Pancreas (tissue), 10 donors: Measurements from ENCODE around the gene ZNF76. TPM values are rescaled to one million over a fixed set of nuclear protein-coding genes. Genes with fewer than 3 reads are reported as not detected.

Experiments used
- ATAC-seq, 4 donors: fragments of 200-7000 bp; cut with Tn5 transposase; one replicate each; pipeline versions ENCODE4 v1.8.0 to v1.9.1; 2020; ENCODE audit warnings: mild to moderate bottlenecking in 4 of 4, moderate library complexity in 4 of 4
- DNase-seq, 6 donors: peaks; one replicate each; pipeline ENCODE4 v3.0.0-alpha.2; 2020
- FAIRE-seq: peaks from 2 replicates; lab custom pipeline; 2012; peaks lifted over from hg19 to GRCh38; lab: Jason Lieb, UNC
- H3K27ac ChIP-seq, 4 donors: fragments of 200-600 bp; sonication (generic); 1 replicate in 3 of 4; 2 replicates in 1 of 4; pipeline versions ENCODE4 v1.5.0 to v1.8.0; 2020
- H3K27me3 ChIP-seq, 4 donors: fragments of 200-600 bp; one replicate each; pipeline ENCODE4 v1.8.0; 2021
- H3K36me3 ChIP-seq, 3 donors: fragments of 200-600 bp; sonication (generic) in 1 of 3; one replicate each; pipeline versions ENCODE4 v1.5.0 to v1.8.0; 2020 to 2021
- H3K4me1 ChIP-seq, 3 donors: fragments of 200-600 bp; one replicate each; pipeline ENCODE4 v1.8.0; 2021
- H3K4me3 ChIP-seq, 4 donors: fragments of 200-600 bp; sonication (generic) in 2 of 4; one replicate each; pipeline versions ENCODE4 v1.5.0 to v1.8.0; 2020 to 2021
- H3K9me3 ChIP-seq, 4 donors: fragments of 200-600 bp; one replicate each; pipeline ENCODE4 v1.8.0; 2021
- WGBS, 2 donors: extraction: QIAGEN DNeasy Blood & Tissue Kit; methylation state at CpG; one replicate each; pipeline ENCODE4 v1.1.7; 2013; 5-methylcytosine and 5-hydroxymethylcytosine counted together
- intact Hi-C, 3 donors: fragments of 100-400 bp; cut with DNase I; formaldehyde crosslinking; loops; one replicate each; pipeline versions ENCODE4 v1.11.1 to v1.14.2; 2022
- polyA plus RNA-seq, 2 donors: library from polyadenylated mRNA; stranded (reverse); fragments of 200-250 nt; gene quantifications; one replicate each; pipeline ENCODE4 v1.2.3, GENCODE V29; 2013
- total RNA-seq, 6 donors: library from RNA; stranded (reverse); fragmentation: NEBNext Ultra II Directional in 4 of 6; extraction: Animal tissue kit (Norgen Biotek cat#: 25700) in 4 of 6; gene quantifications; one replicate each; pipeline versions ENCODE4 v1.2.1 to v1.2.4, GENCODE V29; 2021 to 2023
- TF ChIP-seq, protein P1 (sequence below), 4 donors: fragments of 200-600 bp; sonication (generic) in 3 of 4; IDR thresholded peaks; one replicate each; pipeline versions ENCODE4 v1.5.0 to v1.8.0; 2021; ENCODE audit warnings: antibody characterized with exemption in 4 of 4
- donor health status: healthy with polysubstance abuse.
- donor health status: DM: no; HTN: no; CAD: no; lungs with moderate emphysema.
- donor health status: DM: no; HTN: no; CAD: no.
- donor health status: control.
- donor health status: control.
- donor health status: Bipolar disorder and iron deficiency.
- donor health status: DM: yes; HTN: yes; CAD: no.
- donor health status: DM: no; HTN: no; CAD: no.
- donor health status: DM: no; HTN: no; CAD: no.
- donor health status: DM: yes; HTN: yes; CAD: no.

ZNF76 gene
- total and polyA plus RNA-seq, 8 donors = 14.9 to 51.1 (median 19.3) TPM

DNA sequence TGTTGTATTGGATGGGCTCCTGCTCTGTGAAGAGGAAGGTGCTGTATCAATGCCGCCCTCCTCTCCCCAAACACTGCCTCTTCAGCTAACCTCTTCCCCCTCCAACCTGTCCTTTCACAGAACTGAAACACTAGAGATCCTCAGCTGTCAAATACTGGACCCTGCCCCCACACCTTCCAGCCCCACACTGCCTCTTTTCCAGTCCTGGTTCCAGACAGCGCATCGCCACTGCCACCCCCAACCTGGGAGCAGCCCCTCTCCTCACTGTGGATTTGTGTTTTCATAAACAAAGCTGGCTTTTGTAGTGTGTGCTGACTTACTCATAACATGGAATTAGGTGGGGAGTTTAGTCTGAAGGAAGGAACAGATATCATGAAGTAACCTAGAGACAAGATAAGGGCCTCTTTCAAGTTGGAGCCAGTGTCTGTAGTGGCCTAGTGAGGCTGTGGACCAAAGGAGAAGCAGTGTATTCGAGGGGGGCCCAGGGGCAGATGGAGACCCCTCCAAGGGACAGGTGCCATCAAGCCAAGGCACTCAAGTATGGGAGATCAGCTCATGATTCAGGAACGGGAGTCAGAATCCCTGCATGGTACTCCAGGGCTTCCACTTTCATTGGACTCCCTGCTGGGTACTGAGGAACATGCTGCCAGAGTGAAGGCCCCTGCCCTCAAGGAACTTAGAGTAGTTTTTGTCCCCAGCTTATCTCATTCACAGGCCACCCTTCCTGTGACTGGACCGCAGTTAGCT, 43.7 kb upstream of the ZNF76 start:
- FAIRE-seq = no peak
- peaks cover 0 to 11% (median 0%) of the 10 kb centered on the region in 4 donors for H3K27me3 ChIP-seq
- intact Hi-C loops = no loop called here

DNA sequence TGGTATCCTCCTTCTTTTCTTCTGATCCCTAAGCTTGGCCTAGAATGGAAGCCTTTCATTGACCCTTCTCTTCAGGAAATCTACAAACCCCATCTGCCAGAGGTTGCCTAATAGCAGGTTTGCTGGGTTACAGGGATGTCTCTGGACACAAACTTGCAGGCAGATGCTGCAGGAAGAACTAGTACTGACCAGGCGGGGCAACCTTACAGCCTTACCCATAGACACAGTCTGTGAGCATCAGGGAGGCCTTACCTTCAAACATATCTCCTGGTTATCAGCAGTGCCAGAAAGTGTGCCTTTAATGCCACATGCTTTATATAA, 43.2 kb upstream of the ZNF76 start:
- TF ChIP-seq, protein P1, sequence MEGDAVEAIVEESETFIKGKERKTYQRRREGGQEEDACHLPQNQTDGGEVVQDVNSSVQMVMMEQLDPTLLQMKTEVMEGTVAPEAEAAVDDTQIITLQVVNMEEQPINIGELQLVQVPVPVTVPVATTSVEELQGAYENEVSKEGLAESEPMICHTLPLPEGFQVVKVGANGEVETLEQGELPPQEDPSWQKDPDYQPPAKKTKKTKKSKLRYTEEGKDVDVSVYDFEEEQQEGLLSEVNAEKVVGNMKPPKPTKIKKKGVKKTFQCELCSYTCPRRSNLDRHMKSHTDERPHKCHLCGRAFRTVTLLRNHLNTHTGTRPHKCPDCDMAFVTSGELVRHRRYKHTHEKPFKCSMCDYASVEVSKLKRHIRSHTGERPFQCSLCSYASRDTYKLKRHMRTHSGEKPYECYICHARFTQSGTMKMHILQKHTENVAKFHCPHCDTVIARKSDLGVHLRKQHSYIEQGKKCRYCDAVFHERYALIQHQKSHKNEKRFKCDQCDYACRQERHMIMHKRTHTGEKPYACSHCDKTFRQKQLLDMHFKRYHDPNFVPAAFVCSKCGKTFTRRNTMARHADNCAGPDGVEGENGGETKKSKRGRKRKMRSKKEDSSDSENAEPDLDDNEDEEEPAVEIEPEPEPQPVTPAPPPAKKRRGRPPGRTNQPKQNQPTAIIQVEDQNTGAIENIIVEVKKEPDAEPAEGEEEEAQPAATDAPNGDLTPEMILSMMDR (IDR thresholded peaks at IDR 0.05) = no peak
- Histone ChIP-seq H3K36me3 (no peaks in the 10 kb centered on the region), H3K4me3 (no peak overlapping the region), H3K9me3 (no peaks in the 10 kb centered on the region), H3K27me3 (peaks cover 0 to 11% (median 0%) of the 10 kb centered on the region in 4 donors), H3K27ac (no peak overlapping the region), H3K4me1 (peaks cover 0 to 7% (median 0%) of the 10 kb centered on the region in 3 donors)
- WGBS, 2 donors = 94 to 95% methylated on average over 1 of the region's 1 CpG
- FAIRE-seq (no peak), DNase-seq (no peak), ATAC-seq (no peak)
- intact Hi-C loops = no loop called here

More for the DNA sequence above, 43.7 kb upstream of the ZNF76 start:
- H3K4me3 ChIP-seq = no peak overlapping the region
- no peaks in the 10 kb centered on the region for H3K9me3 ChIP-seq
- H3K27ac ChIP-seq = no peak overlapping the region
- no peaks in the 10 kb centered on the region for H3K36me3 ChIP-seq
- DNase-seq (no peak), ATAC-seq (no peak)
- TF ChIP-seq, protein P1 (IDR thresholded peaks at IDR 0.05) = no peak
- H3K4me1 ChIP-seq = peaks cover 0 to 7% (median 0%) of the 10 kb centered on the region in 3 donors
- 83 to 86% methylated on average over 6 of the region's 6 CpGs for WGBS, 2 donors

DNA sequence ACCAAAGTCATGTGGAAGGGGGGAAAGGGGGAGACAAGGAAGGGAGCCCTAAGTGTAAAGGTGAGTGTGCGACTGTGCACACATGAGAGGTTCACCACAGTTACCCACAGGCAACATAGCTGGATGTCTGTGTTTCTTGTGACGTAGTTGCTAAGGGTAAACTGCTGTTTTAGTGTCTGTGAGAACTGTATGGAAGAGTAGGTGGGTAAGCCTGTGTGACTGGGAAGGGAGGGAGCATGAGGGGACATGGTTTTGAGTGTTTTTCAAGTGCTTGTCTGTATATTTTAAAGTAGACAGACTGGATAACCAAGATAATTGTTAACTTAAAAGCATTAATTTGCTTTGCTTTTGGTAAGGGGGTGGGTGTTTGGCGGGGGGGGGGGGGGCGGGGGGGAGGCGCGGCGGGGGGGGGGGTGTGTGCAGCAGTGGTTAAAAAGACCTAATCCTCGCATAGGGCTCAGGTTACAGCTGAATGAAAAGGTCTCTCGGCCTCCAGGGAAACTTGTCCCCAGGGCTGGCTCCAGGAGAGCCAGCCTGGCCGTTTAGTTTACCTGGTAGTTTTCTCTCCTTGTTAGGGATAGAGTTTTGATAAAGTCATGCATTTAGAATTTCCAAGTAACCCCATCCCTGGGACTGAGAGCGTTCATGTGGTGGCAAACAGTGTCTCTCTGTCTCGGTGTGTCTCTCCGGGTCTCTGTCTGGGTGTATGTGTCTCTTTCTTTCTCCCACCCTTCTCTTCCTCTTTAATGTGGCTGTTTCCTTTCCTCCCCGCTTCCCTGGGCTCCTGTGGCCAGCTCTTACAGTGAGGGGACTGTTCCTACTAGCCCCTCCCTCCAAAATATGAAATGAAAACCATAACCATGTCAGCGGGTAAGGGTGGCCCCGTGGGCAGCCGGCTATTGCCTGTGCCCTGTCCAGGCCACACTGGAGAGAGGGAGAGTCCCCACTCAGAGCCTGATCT, 42.4 kb upstream of the ZNF76 start:
- no peak overlapping the region for H3K4me3 ChIP-seq
- H3K9me3 ChIP-seq = no peaks in the 10 kb centered on the region
- H3K4me1 ChIP-seq = peaks cover 0 to 7% (median 0%) of the 10 kb centered on the region in 3 donors
- peaks cover 0 to 11% (median 0%) of the 10 kb centered on the region in 4 donors for H3K27me3 ChIP-seq
- no peak for ATAC-seq
- no peak for DNase-seq
- intact Hi-C loops = no loop called here
- H3K36me3 ChIP-seq = no peaks in the 10 kb centered on the region
- no peak for FAIRE-seq
- TF ChIP-seq, protein P1 (IDR thresholded peaks at IDR 0.05) = no peak
- H3K27ac ChIP-seq = no peak overlapping the region
- WGBS, 2 donors = 31 to 42% methylated on average over 12 to 16 of the region's 17 CpGs

DNA sequence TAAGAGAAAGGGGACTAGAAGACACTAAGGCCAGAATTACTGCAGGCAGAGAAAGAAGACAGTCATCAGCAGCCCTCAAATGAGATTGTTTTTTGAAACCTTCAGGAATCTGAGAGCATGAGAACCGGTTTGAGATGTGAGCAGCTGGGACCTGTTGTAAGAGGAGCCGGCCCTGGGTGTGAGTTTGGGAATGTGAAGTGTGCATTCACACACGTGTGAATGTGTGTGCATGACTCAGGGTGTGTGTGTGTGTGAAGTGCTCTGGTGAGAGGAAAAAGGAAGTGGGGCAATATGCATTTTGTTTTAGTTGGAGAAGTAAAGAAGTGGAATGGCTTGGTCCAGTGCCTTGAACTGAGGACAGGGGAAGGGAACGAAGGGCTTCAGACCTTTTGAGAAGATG, 41.5 kb upstream of the ZNF76 start:
- Histone ChIP-seq H3K36me3 (no peaks in the 10 kb centered on the region), H3K9me3 (no peaks in the 10 kb centered on the region), H3K4me1 (peaks cover 0 to 7% (median 0%) of the 10 kb centered on the region in 3 donors), H3K27me3 (peaks cover 0 to 11% (median 0%) of the 10 kb centered on the region in 4 donors), H3K4me3 (no peak overlapping the region), H3K27ac (no peak overlapping the region)
- ATAC-seq (no peak), FAIRE-seq (no peak), DNase-seq (no peak)
- TF ChIP-seq, protein P1 (IDR thresholded peaks at IDR 0.05) = no peak
- intact Hi-C loops = no loop called here
- WGBS, 2 donors = 54 to 60% methylated on average over 4 of the region's 4 CpGs
